ENCODE results near the gene CSAD. TPM values are rescaled to one million over a fixed set of nuclear protein-coding genes. Genes with fewer than 3 reads are reported as not detected.

CSAD gene
- total RNA-seq, 1 donor from 2014 or later, result 16.7 TPM

GRCh38 chr12:53143355-53143754 is 37.4 kb downstream of the CSAD start:
- no peaks in the 10 kb centered on the region for H3K27me3 ChIP-seq (ENCODE audit: control insufficient read depth in 3 of 3, insufficient read depth in 3 of 3, low read length in 3 of 3)
- no peaks in the 10 kb centered on the region for H3K4me1 ChIP-seq (ENCODE audit: control insufficient read depth in 3 of 3, insufficient read depth in 3 of 3, low read length in 3 of 3)
- no peak overlapping the region for H3K4me3 ChIP-seq (ENCODE audit: low read length in 3 of 3)
- H3K27ac ChIP-seq (ENCODE audit: low read depth, low read length), result no peak overlapping the region
- H3K9ac ChIP-seq (ENCODE audit: low read depth in 1 of 3, low read length in 3 of 3), result no peak overlapping the region
- H3K9me3 ChIP-seq (ENCODE audit: control insufficient read depth in 3 of 3, low read length in 3 of 3), result no peaks in the 10 kb centered on the region
- no peaks in the 10 kb centered on the region for H3K36me3 ChIP-seq (ENCODE audit: control insufficient read depth in 3 of 3, insufficient read depth in 3 of 3, low read length in 3 of 3)

- H3K4me1 ChIP-seq (ENCODE audit: control insufficient read depth in 3 of 3, insufficient read depth in 3 of 3, low read length in 3 of 3), result no peaks in the 10 kb centered on the region
- no peak overlapping the region for H3K9ac ChIP-seq (ENCODE audit: low read depth in 1 of 3, low read length in 3 of 3)
- H3K9me3 ChIP-seq (ENCODE audit: control insufficient read depth in 3 of 3, low read length in 3 of 3), result no peaks in the 10 kb centered on the region
- no peak overlapping the region for H3K27ac ChIP-seq (ENCODE audit: low read depth, low read length)
- H3K36me3 ChIP-seq (ENCODE audit: control insufficient read depth in 3 of 3, insufficient read depth in 3 of 3, low read length in 3 of 3), result no peaks in the 10 kb centered on the region
- no peaks in the 10 kb centered on the region for H3K27me3 ChIP-seq (ENCODE audit: control insufficient read depth in 3 of 3, insufficient read depth in 3 of 3, low read length in 3 of 3)
- no peak overlapping the region for H3K4me3 ChIP-seq (ENCODE audit: low read length in 3 of 3)
Measured at GRCh38 chr12:53133722-53134121, 47.0 kb downstream of the CSAD start.

GRCh38 chr12:53131844-53132243 is 48.9 kb downstream of the CSAD start:
- Histone ChIP-seq H3K4me1 (ENCODE audit: control insufficient read depth in 3 of 3, insufficient read depth in 3 of 3, low read length in 3 of 3) (no peaks in the 10 kb centered on the region), H3K27ac (ENCODE audit: low read depth, low read length) (no peak overlapping the region), H3K36me3 (ENCODE audit: control insufficient read depth in 3 of 3, insufficient read depth in 3 of 3, low read length in 3 of 3) (no peaks in the 10 kb centered on the region), H3K9ac (ENCODE audit: low read depth in 1 of 3, low read length in 3 of 3) (no peak overlapping the region), H3K4me3 (ENCODE audit: low read length in 3 of 3) (no peak overlapping the region), H3K9me3 (ENCODE audit: control insufficient read depth in 3 of 3, low read length in 3 of 3) (no peaks in the 10 kb centered on the region), H3K27me3 (ENCODE audit: control insufficient read depth in 3 of 3, insufficient read depth in 3 of 3, low read length in 3 of 3) (no peaks in the 10 kb centered on the region)

- Histone ChIP-seq H3K4me1 (ENCODE audit: control insufficient read depth in 3 of 3, insufficient read depth in 3 of 3, low read length in 3 of 3) (no peaks in the 10 kb centered on the region), H3K36me3 (ENCODE audit: control insufficient read depth in 3 of 3, insufficient read depth in 3 of 3, low read length in 3 of 3) (no peaks in the 10 kb centered on the region), H3K9ac (ENCODE audit: low read depth in 1 of 3, low read length in 3 of 3) (no peak overlapping the region), H3K27me3 (ENCODE audit: control insufficient read depth in 3 of 3, insufficient read depth in 3 of 3, low read length in 3 of 3) (no peaks in the 10 kb centered on the region), H3K9me3 (ENCODE audit: control insufficient read depth in 3 of 3, low read length in 3 of 3) (no peaks in the 10 kb centered on the region), H3K27ac (ENCODE audit: low read depth, low read length) (no peak overlapping the region), H3K4me3 (ENCODE audit: low read length in 3 of 3) (no peak overlapping the region)
Measured at GRCh38 chr12:53128780-53129569, 51.8 kb downstream of the CSAD start.

GRCh38 chr12:53127169-53127568 is 53.6 kb downstream of the CSAD start:
- Histone ChIP-seq H3K36me3 (ENCODE audit: control insufficient read depth in 3 of 3, insufficient read depth in 3 of 3, low read length in 3 of 3) (no peaks in the 10 kb centered on the region), H3K4me1 (ENCODE audit: control insufficient read depth in 3 of 3, insufficient read depth in 3 of 3, low read length in 3 of 3) (no peaks in the 10 kb centered on the region), H3K9ac (ENCODE audit: low read depth in 1 of 3, low read length in 3 of 3) (no peak overlapping the region), H3K4me3 (ENCODE audit: low read length in 3 of 3) (no peak overlapping the region), H3K27me3 (ENCODE audit: control insufficient read depth in 3 of 3, insufficient read depth in 3 of 3, low read length in 3 of 3) (no peaks in the 10 kb centered on the region), H3K27ac (ENCODE audit: low read depth, low read length) (no peak overlapping the region), H3K9me3 (ENCODE audit: control insufficient read depth in 3 of 3, low read length in 3 of 3) (no peaks in the 10 kb centered on the region)

GRCh38 chr12:53124352-53124723 is 56.4 kb downstream of the CSAD start:
- Histone ChIP-seq H3K27ac (ENCODE audit: low read depth, low read length) (no peak overlapping the region), H3K4me3 (ENCODE audit: low read length in 3 of 3) (no peak overlapping the region), H3K9ac (ENCODE audit: low read depth in 1 of 3, low read length in 3 of 3) (no peak overlapping the region), H3K9me3 (ENCODE audit: control insufficient read depth in 3 of 3, low read length in 3 of 3) (no peaks in the 10 kb centered on the region), H3K4me1 (ENCODE audit: control insufficient read depth in 3 of 3, insufficient read depth in 3 of 3, low read length in 3 of 3) (no peaks in the 10 kb centered on the region), H3K36me3 (ENCODE audit: control insufficient read depth in 3 of 3, insufficient read depth in 3 of 3, low read length in 3 of 3) (no peaks in the 10 kb centered on the region), H3K27me3 (ENCODE audit: control insufficient read depth in 3 of 3, insufficient read depth in 3 of 3, low read length in 3 of 3) (no peaks in the 10 kb centered on the region)

- no peaks in the 10 kb centered on the region for H3K36me3 ChIP-seq (ENCODE audit: control insufficient read depth in 3 of 3, insufficient read depth in 3 of 3, low read length in 3 of 3)
- no peak overlapping the region for H3K27ac ChIP-seq (ENCODE audit: low read depth, low read length)
- no peak overlapping the region for H3K4me3 ChIP-seq (ENCODE audit: low read length in 3 of 3)
- H3K4me1 ChIP-seq (ENCODE audit: control insufficient read depth in 3 of 3, insufficient read depth in 3 of 3, low read length in 3 of 3), result no peaks in the 10 kb centered on the region
- H3K27me3 ChIP-seq (ENCODE audit: control insufficient read depth in 3 of 3, insufficient read depth in 3 of 3, low read length in 3 of 3), result no peaks in the 10 kb centered on the region
- H3K9me3 ChIP-seq (ENCODE audit: control insufficient read depth in 3 of 3, low read length in 3 of 3), result no peaks in the 10 kb centered on the region
- H3K9ac ChIP-seq (ENCODE audit: low read depth in 1 of 3, low read length in 3 of 3), result no peak overlapping the region
Measured at GRCh38 chr12:53123578-53124351, 57.0 kb downstream of the CSAD start.

- no peaks in the 10 kb centered on the region for H3K4me1 ChIP-seq (ENCODE audit: control insufficient read depth in 3 of 3, insufficient read depth in 3 of 3, low read length in 3 of 3)
- no peak overlapping the region for H3K4me3 ChIP-seq (ENCODE audit: low read length in 3 of 3)
- no peak overlapping the region for H3K9ac ChIP-seq (ENCODE audit: low read depth in 1 of 3, low read length in 3 of 3)
- no peak overlapping the region for H3K27ac ChIP-seq (ENCODE audit: low read depth, low read length)
- no peaks in the 10 kb centered on the region for H3K27me3 ChIP-seq (ENCODE audit: control insufficient read depth in 3 of 3, insufficient read depth in 3 of 3, low read length in 3 of 3)
- H3K36me3 ChIP-seq (ENCODE audit: control insufficient read depth in 3 of 3, insufficient read depth in 3 of 3, low read length in 3 of 3), result no peaks in the 10 kb centered on the region
- no peaks in the 10 kb centered on the region for H3K9me3 ChIP-seq (ENCODE audit: control insufficient read depth in 3 of 3, low read length in 3 of 3)
Measured at GRCh38 chr12:53122961-53123468, 57.7 kb downstream of the CSAD start.

- no peaks in the 10 kb centered on the region for H3K27me3 ChIP-seq (ENCODE audit: control insufficient read depth in 3 of 3, insufficient read depth in 3 of 3, low read length in 3 of 3)
- H3K27ac ChIP-seq (ENCODE audit: low read depth, low read length), result no peak overlapping the region
- H3K9ac ChIP-seq (ENCODE audit: low read depth in 1 of 3, low read length in 3 of 3), result no peak overlapping the region
- H3K4me3 ChIP-seq (ENCODE audit: low read length in 3 of 3), result no peak overlapping the region
- H3K9me3 ChIP-seq (ENCODE audit: control insufficient read depth in 3 of 3, low read length in 3 of 3), result no peaks in the 10 kb centered on the region
- no peaks in the 10 kb centered on the region for H3K36me3 ChIP-seq (ENCODE audit: control insufficient read depth in 3 of 3, insufficient read depth in 3 of 3, low read length in 3 of 3)
- peaks cover 7 to 9% (median 8%) of the 10 kb centered on the region in 3 donors for H3K4me1 ChIP-seq (ENCODE audit: control insufficient read depth in 3 of 3, insufficient read depth in 3 of 3, low read length in 3 of 3)
Measured at GRCh38 chr12:53120685-53121525, 59.8 kb downstream of the CSAD start.
